Trophoblast cell (in vitro differentiated cells and primary cell): Measurements from ENCODE around the gene DAO.

Source experiments
- DNase-seq, 2 donors: peaks; one replicate each; pipeline ENCODE4 v3.0.0-alpha.2; 2016
- H2AFZ ChIP-seq: 2 replicates; pipeline ENCODE4 v1.6.1; 2013; ENCODE audit warnings: low read length, moderate library complexity, mild to moderate bottlenecking; ENCODE audit not compliant: insufficient read depth, poor library complexity
- H2AK5ac ChIP-seq: 2 replicates; pipeline ENCODE4 v1.6.1; 2013; ENCODE audit warnings: mild to moderate bottlenecking, low read length
- H2BK120ac ChIP-seq: 2 replicates; pipeline ENCODE4 v1.6.1; 2013; ENCODE audit warnings: low read length, mild to moderate bottlenecking, moderate library complexity; ENCODE audit not compliant: insufficient read depth, poor library complexity
- H2BK12ac ChIP-seq: 2 replicates; pipeline ENCODE4 v1.6.1; 2013; ENCODE audit warnings: mild to moderate bottlenecking, low read length, moderate library complexity
- H2BK5ac ChIP-seq: 2 replicates; pipeline ENCODE4 v1.6.1; 2013; ENCODE audit warnings: low read length, low read depth, moderate library complexity, mild to moderate bottlenecking; ENCODE audit not compliant: poor library complexity
- H3K14ac ChIP-seq: 2 replicates; pipeline ENCODE4 v1.6.1; 2013; ENCODE audit warnings: mild to moderate bottlenecking, low read length
- H3K18ac ChIP-seq: 2 replicates; pipeline ENCODE4 v1.6.1; 2013; ENCODE audit warnings: mild to moderate bottlenecking, low read length
- H3K23ac ChIP-seq: 2 replicates; pipeline ENCODE4 v1.6.1; 2013; ENCODE audit warnings: low read length
- H3K27ac ChIP-seq: 2 replicates; pipeline ENCODE4 v1.5.1; 2013; ENCODE audit warnings: low read depth, mild to moderate bottlenecking, inconsistent platforms, low read length, moderate library complexity
- H3K27me3 ChIP-seq: 2 replicates; pipeline ENCODE4 v1.6.1; 2013; ENCODE audit warnings: inconsistent platforms, mild to moderate bottlenecking, low read length, moderate library complexity; ENCODE audit not compliant: insufficient read depth
- H3K36me3 ChIP-seq, 2 experiments: 1 replicate in 1 of 2; 2 replicates in 1 of 2; pipeline ENCODE4 v1.6.1; 2013; ENCODE audit warnings: low read length in 2 of 2, mild to moderate bottlenecking in 2 of 2, moderate library complexity in 1 of 2; ENCODE audit not compliant: insufficient read depth in 2 of 2, control insufficient read depth in 1 of 2
- H3K4ac ChIP-seq: 2 replicates; pipeline ENCODE4 v1.6.1; 2013; ENCODE audit warnings: low read depth, mild to moderate bottlenecking, low read length, moderate library complexity
- H3K4me1 ChIP-seq, 2 experiments: 1 replicate in 1 of 2; 2 replicates in 1 of 2; pipeline ENCODE4 v1.6.1; 2013; ENCODE audit warnings: low read length in 2 of 2, mild to moderate bottlenecking in 2 of 2, moderate library complexity in 1 of 2; ENCODE audit not compliant: insufficient read depth in 2 of 2, control insufficient read depth in 1 of 2
- H3K4me2 ChIP-seq: 2 replicates; pipeline ENCODE4 v1.6.1; 2013; ENCODE audit warnings: inconsistent platforms, mild to moderate bottlenecking, low read length, moderate library complexity
- H3K4me3 ChIP-seq: 2 replicates; pipeline ENCODE4 v1.5.1; 2013; ENCODE audit warnings: mild to moderate bottlenecking, low read depth, low read length, inconsistent platforms
- H3K79me1 ChIP-seq: one replicate; pipeline ENCODE4 v1.6.1; 2013; ENCODE audit warnings: low read length
- H3K79me2 ChIP-seq: 2 replicates; pipeline ENCODE4 v1.6.1; 2013; ENCODE audit warnings: low read length, mild to moderate bottlenecking; ENCODE audit not compliant: control insufficient read depth, insufficient read depth, poor library complexity
- H3K9ac ChIP-seq: 2 replicates; pipeline ENCODE4 v1.6.1; 2013; ENCODE audit warnings: mild to moderate bottlenecking, low read length
- H3K9me3 ChIP-seq: 2 replicates; pipeline ENCODE4 v1.6.1; 2013; ENCODE audit warnings: low read depth, mild to moderate bottlenecking, control low read depth, inconsistent platforms, low read length; ENCODE audit not compliant: insufficient read depth
- H4K12ac ChIP-seq: 2 replicates; pipeline ENCODE4 v1.6.1; 2013; ENCODE audit warnings: low read depth, mild to moderate bottlenecking, low read length, moderate library complexity
- H4K8ac ChIP-seq: 2 replicates; pipeline ENCODE4 v1.6.1; 2013; ENCODE audit warnings: low read depth, mild to moderate bottlenecking, low read length, moderate library complexity
- H4K91ac ChIP-seq: one replicate; pipeline ENCODE4 v1.6.1; 2013; ENCODE audit warnings: low read depth, mild to moderate bottlenecking, low read length, moderate library complexity
- WGBS: extraction: QIAGEN DNeasy Blood & Tissue Kit; methylation state at CpG from one replicate; pipeline ENCODE4 v1.1.7; 2013; ENCODE audit warnings: missing lambda C conversion rate; ENCODE audit not compliant: insufficient read length, insufficient coverage; ENCODE audit errors: extremely low coverage; 5-methylcytosine and 5-hydroxymethylcytosine counted together

Gene DAO

DNA sequence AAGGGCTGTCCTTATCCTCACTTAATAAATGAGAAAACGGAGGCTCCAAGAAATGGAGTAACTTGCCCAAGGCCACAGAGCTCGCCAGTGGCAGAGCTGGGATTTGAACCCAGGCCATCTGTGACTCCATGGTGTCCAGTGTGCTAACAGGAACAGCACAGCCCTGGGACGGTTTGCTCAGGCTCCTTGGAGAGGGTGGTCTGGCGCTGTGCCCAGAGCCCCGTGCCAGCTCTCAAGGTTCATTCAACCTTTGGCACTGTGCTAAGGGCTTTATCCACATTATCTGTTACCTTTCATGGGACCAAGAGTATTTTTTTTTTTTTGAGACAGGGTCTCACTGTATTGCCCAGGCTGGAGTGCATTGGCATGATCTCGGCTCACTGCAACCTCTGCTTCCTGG lies 8.1 kb downstream of the DAO start:
- no peak overlapping the region for H2BK12ac ChIP-seq
- no peak overlapping the region for H3K4me3 ChIP-seq
- H3K27ac ChIP-seq: no peak overlapping the region
- no peaks in the 10 kb centered on the region for H3K79me1 ChIP-seq
- H3K18ac ChIP-seq: no peak overlapping the region
- no peak overlapping the region for H2AK5ac ChIP-seq
- no peak overlapping the region for H4K91ac ChIP-seq
- H2BK5ac ChIP-seq: no peak overlapping the region
- no peak overlapping the region for H3K4me2 ChIP-seq
- WGBS: no CpG with 5 or more reads among the region's 6 CpGs
- H3K4ac ChIP-seq: no peak overlapping the region
- no peak overlapping the region for H3K14ac ChIP-seq
- peaks cover 2% of the 10 kb centered on the region for H3K9me3 ChIP-seq
- H3K4me1 ChIP-seq: no peaks in the 10 kb centered on the region
- peaks cover 3% of the 10 kb centered on the region for H3K27me3 ChIP-seq
- H2AFZ ChIP-seq: no peak overlapping the region
- no peaks in the 10 kb centered on the region for H3K79me2 ChIP-seq
- H4K8ac ChIP-seq: no peak overlapping the region
- H2BK120ac ChIP-seq: no peak overlapping the region
- no peaks in the 10 kb centered on the region for H3K36me3 ChIP-seq
- H4K12ac ChIP-seq: no peak overlapping the region
- no peak overlapping the region for H3K9ac ChIP-seq
- H3K23ac ChIP-seq: no peak overlapping the region
- no peak for DNase-seq

DNA sequence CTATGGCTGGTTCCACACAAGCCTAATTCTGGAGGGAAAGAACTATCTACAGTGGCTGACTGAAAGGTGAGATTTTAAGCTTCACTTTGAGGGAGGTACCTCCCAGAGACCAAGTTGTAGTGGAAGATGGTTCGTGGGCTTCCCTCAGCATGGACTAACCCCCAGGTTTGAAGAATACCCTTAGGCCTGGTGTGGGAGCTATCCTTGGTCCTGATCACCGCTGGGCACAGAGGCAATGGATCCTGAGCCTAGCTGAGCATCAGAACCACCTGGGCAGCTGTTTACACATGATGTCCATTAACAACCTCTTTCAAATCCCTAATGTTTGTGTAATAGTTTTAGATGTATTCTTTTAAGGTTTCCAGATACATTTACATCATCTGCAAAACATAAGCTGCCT lies 10.3 kb downstream of the DAO start:
- Histone ChIP-seq H3K27ac (no peak overlapping the region), H2BK120ac (no peak overlapping the region), H3K14ac (no peak overlapping the region), H2AFZ (no peak overlapping the region), H4K8ac (no peak overlapping the region), H4K91ac (no peak overlapping the region), H3K9me3 (peaks cover 1% of the 10 kb centered on the region), H2AK5ac (no peak overlapping the region), H4K12ac (no peak overlapping the region), H3K4me2 (no peak overlapping the region), H3K4me3 (no peak overlapping the region), H3K79me1 (no peaks in the 10 kb centered on the region), H3K27me3 (peaks cover 3% of the 10 kb centered on the region), H3K36me3 (no peaks in the 10 kb centered on the region), H3K4me1 (no peaks in the 10 kb centered on the region), H3K23ac (no peak overlapping the region), H3K18ac (no peak overlapping the region), H2BK5ac (no peak overlapping the region), H2BK12ac (no peak overlapping the region), H3K4ac (no peak overlapping the region), H3K79me2 (no peaks in the 10 kb centered on the region), H3K9ac (no peak overlapping the region)
- DNase-seq: peak in 1 of 2 donors; percentile 49
- no CpG with 5 or more reads among the region's 2 CpGs for WGBS

DNA sequence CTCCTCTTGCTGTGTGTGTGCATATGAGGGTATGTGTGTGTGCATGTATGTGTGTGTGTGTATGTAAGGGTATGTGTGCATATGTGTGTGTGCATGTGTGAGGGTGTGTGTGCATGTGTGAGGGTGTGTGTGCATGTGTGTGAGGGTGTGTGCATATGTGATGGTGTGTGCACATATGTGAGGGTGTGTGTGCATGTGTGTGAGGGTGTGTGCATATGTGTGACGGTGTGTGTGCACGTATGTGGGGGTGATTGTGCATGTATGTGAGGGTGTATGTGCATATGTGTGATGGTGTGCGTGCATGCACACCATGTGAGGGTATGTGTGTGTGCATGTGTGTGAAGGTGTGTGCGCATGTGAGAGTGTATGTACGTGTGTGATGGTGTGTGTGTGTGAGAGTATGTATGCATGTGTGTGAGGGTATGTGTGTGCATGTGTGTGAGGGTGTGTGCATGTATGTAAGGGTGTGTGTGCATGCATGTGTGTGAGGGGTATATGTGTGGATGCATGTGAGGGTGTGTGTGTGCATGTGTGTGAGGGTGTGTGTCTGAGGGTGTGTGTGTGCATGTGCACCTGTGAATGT lies 15.4 kb downstream of the DAO start:
- Histone ChIP-seq H2AFZ (no peak overlapping the region), H3K27ac (no peak overlapping the region), H3K27me3 (no peaks in the 10 kb centered on the region), H3K9me3 (peaks cover 6% of the 10 kb centered on the region), H3K4me1 (peaks cover 6 to 9% of the 10 kb centered on the region in 2 experiments), H2BK120ac (no peak overlapping the region), H3K4me2 (no peak overlapping the region), H3K23ac (peak overlapping the region; percentile 28), H2BK5ac (no peak overlapping the region), H3K4me3 (peak overlapping the region; percentile 58), H3K4ac (no peak overlapping the region), H3K9ac (no peak overlapping the region), H2AK5ac (no peak overlapping the region), H3K36me3 (no peaks in the 10 kb centered on the region), H3K79me1 (no peaks in the 10 kb centered on the region), H4K8ac (no peak overlapping the region), H3K18ac (no peak overlapping the region), H3K14ac (no peak overlapping the region), H2BK12ac (no peak overlapping the region), H4K12ac (no peak overlapping the region), H4K91ac (no peak overlapping the region), H3K79me2 (no peaks in the 10 kb centered on the region)
- WGBS: no CpG with 5 or more reads among the region's 5 CpGs
- DNase-seq: no peak

GRCh38 chr12:108896336-108896735 lies 16.4 kb downstream of the DAO start:
- WGBS: no CpG with 5 or more reads among the region's 8 CpGs
- DNase-seq: peak in 1 of 2 donors; percentile 33

More at GRCh38 chr12:108896336-108896735, 16.4 kb downstream of the DAO start:
- no peak overlapping the region for H3K23ac ChIP-seq
- H3K4me3 ChIP-seq: no peak overlapping the region
- peak overlapping the region; percentile 37 for H3K4me2 ChIP-seq
- H2AK5ac ChIP-seq: no peak overlapping the region
- H3K27ac ChIP-seq: no peak overlapping the region
- peaks cover 7% of the 10 kb centered on the region for H3K9me3 ChIP-seq
- H4K8ac ChIP-seq: no peak overlapping the region
- no peak overlapping the region for H2BK120ac ChIP-seq
- H4K12ac ChIP-seq: no peak overlapping the region
- no peak overlapping the region for H3K18ac ChIP-seq
- H3K4ac ChIP-seq: no peak overlapping the region
- H4K91ac ChIP-seq: no peak overlapping the region
- no peaks in the 10 kb centered on the region for H3K36me3 ChIP-seq
- H2BK5ac ChIP-seq: no peak overlapping the region
- H3K9ac ChIP-seq: no peak overlapping the region
- no peak overlapping the region for H3K14ac ChIP-seq
- H3K79me1 ChIP-seq: no peaks in the 10 kb centered on the region
- H3K79me2 ChIP-seq: no peaks in the 10 kb centered on the region
- peaks cover 6 to 9% of the 10 kb centered on the region in 2 experiments for H3K4me1 ChIP-seq
- no peak overlapping the region for H2BK12ac ChIP-seq
- H3K27me3 ChIP-seq: no peaks in the 10 kb centered on the region
- no peak overlapping the region for H2AFZ ChIP-seq
